ENCODE measurements around the gene ADAMTSL1.

Gene ADAMTSL1

DNA sequence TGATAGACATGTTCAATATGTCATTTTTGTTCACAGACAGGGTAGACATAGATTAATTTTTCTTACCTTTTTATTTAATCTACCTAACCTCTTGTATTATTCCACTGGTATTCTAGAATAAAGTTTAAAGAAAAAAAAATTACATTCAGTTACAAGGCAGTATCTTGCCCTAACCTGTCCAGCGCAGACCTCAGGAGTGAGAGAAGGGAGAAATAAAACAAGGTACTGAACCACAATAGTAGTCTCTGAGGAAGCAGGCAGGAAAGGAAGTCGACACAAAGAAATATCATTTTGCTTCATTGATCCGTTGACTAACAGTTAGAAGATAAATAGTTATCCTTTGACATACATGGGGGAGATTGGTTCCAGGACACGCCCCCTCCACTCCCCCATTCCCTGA, 12.5 kb upstream of the ADAMTSL1 start:
- in situ Hi-C loops (cut with MboI; ENCODE audit: low sequenced_read_pairs, unreplicated experiment): no loop called here
- DNase-seq (ENCODE audit: low spot score): no peak
- TF ChIP-seq, protein P1, sequence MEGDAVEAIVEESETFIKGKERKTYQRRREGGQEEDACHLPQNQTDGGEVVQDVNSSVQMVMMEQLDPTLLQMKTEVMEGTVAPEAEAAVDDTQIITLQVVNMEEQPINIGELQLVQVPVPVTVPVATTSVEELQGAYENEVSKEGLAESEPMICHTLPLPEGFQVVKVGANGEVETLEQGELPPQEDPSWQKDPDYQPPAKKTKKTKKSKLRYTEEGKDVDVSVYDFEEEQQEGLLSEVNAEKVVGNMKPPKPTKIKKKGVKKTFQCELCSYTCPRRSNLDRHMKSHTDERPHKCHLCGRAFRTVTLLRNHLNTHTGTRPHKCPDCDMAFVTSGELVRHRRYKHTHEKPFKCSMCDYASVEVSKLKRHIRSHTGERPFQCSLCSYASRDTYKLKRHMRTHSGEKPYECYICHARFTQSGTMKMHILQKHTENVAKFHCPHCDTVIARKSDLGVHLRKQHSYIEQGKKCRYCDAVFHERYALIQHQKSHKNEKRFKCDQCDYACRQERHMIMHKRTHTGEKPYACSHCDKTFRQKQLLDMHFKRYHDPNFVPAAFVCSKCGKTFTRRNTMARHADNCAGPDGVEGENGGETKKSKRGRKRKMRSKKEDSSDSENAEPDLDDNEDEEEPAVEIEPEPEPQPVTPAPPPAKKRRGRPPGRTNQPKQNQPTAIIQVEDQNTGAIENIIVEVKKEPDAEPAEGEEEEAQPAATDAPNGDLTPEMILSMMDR (IDR thresholded peaks at IDR 0.05; ENCODE audit: borderline replicate concordance, control extremely low read depth, extremely low read depth, insufficient read depth, missing control alignments): no peak

DNA sequence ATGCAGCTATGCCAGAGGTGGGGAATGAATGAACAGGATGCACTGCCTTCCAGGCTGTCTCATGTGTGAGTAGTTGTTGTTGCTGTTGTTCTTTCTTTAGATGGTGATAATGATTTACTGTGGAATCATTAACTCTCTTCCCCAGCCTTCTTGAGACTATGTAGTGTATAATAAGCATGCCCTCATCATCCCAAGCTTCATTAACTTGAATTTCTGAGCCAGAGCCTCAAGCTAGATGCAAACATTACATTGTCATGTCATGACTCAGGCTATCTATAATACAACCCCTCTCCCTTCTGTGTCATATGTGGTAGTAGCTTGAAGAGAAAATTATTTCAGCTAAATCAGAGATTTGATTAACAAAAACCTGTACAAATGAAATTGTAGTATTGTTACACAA, 10.0 kb upstream of the ADAMTSL1 start:
- in situ Hi-C loops (cut with MboI; ENCODE audit: low sequenced_read_pairs, unreplicated experiment): no loop called here

DNA sequence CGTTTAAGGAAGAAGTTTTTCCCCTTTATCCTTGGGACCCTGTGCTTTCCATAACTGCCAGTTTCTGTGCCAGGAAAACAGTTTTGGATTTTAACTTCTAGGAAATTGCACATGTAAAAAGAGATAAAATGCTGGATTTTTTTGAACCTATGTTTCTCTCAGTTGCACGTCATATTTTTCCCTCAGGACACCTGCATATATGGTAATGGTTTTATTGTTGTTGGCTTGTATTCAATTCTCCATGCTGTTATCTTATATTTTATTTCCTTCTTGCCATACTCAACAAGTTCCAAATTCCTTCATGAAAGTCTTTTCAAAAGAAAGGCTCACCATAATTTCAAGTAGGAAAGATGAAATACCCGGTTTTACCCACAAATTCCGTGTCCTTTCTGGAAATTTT, 7.9 kb upstream of the ADAMTSL1 start:
- no peak for DNase-seq (ENCODE audit: low spot score)
- TF ChIP-seq, protein P1 (IDR thresholded peaks at IDR 0.05; ENCODE audit: borderline replicate concordance, control extremely low read depth, extremely low read depth, insufficient read depth, missing control alignments): no peak
- in situ Hi-C loops (cut with MboI; ENCODE audit: low sequenced_read_pairs, unreplicated experiment): no loop called here

More for the DNA sequence above, 10.0 kb upstream of the ADAMTSL1 start:
- no peak for DNase-seq (ENCODE audit: low spot score)
- TF ChIP-seq, protein P1 (IDR thresholded peaks at IDR 0.05; ENCODE audit: borderline replicate concordance, control extremely low read depth, extremely low read depth, insufficient read depth, missing control alignments): no peak

DNA sequence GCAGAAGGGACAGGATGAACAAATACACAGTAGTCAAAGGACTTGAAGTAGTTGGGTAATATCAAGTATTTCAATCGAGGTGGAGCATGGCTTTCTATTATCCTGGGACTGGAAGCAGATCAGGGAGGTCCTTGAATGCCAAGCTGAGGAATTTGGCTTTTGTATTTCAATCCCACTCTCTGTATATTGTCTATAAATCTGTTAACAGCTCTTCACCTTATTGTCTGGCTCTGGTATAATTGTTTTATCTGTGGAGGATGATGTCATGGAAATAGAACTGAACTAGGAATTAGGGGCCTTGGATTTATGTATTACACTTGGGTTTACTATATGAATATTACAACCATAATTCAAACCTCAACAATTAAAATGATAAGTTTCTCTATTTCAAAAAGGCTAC, 6.3 kb upstream of the ADAMTSL1 start:
- in situ Hi-C loops (cut with MboI; ENCODE audit: low sequenced_read_pairs, unreplicated experiment): no loop called here
- TF ChIP-seq, protein P1 (IDR thresholded peaks at IDR 0.05; ENCODE audit: borderline replicate concordance, control extremely low read depth, extremely low read depth, insufficient read depth, missing control alignments): no peak

DNA sequence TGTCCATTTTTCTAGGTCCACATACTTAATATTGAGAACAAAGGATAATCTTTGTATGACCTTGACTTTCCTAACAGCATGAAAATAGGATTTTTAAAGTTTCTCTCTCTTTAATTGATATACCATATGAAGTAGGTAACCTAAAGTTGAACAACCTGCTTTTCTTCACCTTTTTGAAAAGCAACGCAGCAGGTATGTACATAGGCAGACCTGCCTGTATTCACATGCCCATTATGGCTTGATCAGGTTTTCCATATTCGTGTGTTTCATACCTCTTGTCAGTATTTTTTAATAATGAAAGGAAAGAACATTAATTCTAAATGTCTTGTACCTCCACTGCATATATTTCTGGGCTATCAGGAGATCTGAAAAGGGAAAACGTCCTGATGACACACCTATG, 1.5 kb upstream of the ADAMTSL1 start:
- TF ChIP-seq, protein P1 (IDR thresholded peaks at IDR 0.05; ENCODE audit: borderline replicate concordance, control extremely low read depth, extremely low read depth, insufficient read depth, missing control alignments): no peak
- in situ Hi-C loops (cut with MboI; ENCODE audit: low sequenced_read_pairs, unreplicated experiment): no loop called here
- no peak for DNase-seq (ENCODE audit: low spot score)

More for the DNA sequence above, 6.3 kb upstream of the ADAMTSL1 start:
- no peak for DNase-seq (ENCODE audit: low spot score)

DNA sequence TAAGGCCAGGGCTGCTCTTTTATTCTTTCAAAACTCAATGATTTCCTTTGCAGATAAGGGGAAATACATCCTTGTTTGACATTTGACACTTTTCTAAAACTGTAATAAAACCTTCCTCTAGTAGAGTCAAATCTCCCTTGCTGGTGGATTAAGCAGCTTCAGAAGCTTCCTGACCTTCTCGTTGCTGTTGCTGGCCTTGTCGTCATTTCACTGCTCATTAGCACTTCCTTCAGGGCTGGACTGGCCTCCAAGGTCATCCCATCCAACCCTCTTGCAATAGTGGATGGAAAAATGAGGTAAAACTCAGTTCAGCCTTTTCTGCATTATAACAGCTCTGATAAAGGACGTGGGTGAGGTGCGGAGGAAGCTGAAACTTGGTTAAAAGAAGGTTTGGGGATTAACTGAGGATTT, 1.1 kb upstream of the ADAMTSL1 start:
- TF ChIP-seq, protein P1 (IDR thresholded peaks at IDR 0.05; ENCODE audit: borderline replicate concordance, control extremely low read depth, extremely low read depth, insufficient read depth, missing control alignments): no peak
- no peak for DNase-seq (ENCODE audit: low spot score)
- in situ Hi-C loops (cut with MboI; ENCODE audit: low sequenced_read_pairs, unreplicated experiment): no loop called here

DNA sequence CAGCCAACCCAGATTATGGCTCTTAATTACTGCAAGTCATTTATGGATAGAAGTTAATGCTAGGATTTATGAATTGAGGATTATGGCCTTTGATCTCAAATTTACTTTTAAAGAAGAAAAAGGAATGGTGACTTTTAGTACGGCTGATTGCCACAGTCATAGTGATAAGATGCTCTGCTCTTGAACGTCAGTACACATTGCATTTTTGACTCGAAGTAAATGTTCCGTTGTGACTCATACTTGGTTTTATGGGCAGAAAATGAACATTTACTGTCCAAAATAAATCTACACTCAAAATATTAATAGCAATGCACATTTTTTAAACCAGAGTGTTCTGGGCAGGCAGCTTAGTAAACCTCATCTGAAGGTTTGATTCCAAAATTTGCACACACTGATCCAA, 830 bp downstream of the ADAMTSL1 start:
- no peak for DNase-seq (ENCODE audit: low spot score)
- in situ Hi-C loops (cut with MboI; ENCODE audit: low sequenced_read_pairs, unreplicated experiment): no loop called here
- TF ChIP-seq, protein P1 (IDR thresholded peaks at IDR 0.05; ENCODE audit: borderline replicate concordance, control extremely low read depth, extremely low read depth, insufficient read depth, missing control alignments): no peak
